ENCODE data around the gene SLC8A1.

- no peak for TF ChIP-seq CTCF (IDR thresholded peaks at IDR 0.05)
- no peak for TF ChIP-seq POLR2A (IDR thresholded peaks at IDR 0.05)
Measured at GRCh38 chr2:40363631-40364030, 88.3 kb downstream of the SLC8A1 start.

Measured in testis (tissue), 2 donors.